ENCODE data around the gene CFAP54.

DNA sequence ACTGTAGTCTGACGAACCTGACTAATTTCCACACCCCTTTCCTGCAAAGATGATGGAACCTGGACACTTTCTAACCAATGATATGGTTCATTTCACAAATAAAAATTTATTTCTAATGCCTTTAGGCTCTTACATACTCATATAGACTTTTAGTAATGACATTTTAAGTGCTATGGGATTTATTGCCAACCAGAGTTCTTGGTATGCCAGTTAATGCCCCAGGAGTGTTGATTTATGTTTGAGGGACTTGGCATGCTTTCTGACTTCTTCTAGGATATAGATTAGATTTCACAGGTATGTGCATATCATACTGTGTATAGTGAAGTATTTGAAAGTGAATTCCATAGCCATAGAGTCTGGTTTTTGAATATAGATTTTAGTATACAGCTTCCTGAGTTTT lies 159.5 kb downstream of the CFAP54 start:
- no peak for TF ChIP-seq CTCF (conservative IDR thresholded peaks at IDR 0.05 in 1 of 2, IDR thresholded peaks at IDR 0.05 in 1 of 2; ENCODE audit: low read depth in 1 of 2, low read length in 2 of 2)
- TF ChIP-seq EZH2 (IDR thresholded peaks at IDR 0.05; ENCODE audit: low read length, missing control alignments), result no peak

Data from fibroblast of lung (primary cell).